Measurements from ENCODE around the gene CENPN. TPM values are rescaled to one million over a fixed set of nuclear protein-coding genes. Genes with fewer than 3 reads are reported as not detected.
A peak's percentile ranks its signal among the peaks of the same experiment; 100 is the strongest.

CENPN gene, protein sequence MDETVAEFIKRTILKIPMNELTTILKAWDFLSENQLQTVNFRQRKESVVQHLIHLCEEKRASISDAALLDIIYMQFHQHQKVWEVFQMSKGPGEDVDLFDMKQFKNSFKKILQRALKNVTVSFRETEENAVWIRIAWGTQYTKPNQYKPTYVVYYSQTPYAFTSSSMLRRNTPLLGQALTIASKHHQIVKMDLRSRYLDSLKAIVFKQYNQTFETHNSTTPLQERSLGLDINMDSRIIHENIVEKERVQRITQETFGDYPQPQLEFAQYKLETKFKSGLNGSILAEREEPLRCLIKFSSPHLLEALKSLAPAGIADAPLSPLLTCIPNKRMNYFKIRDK
- 10 to 100 TPM; 39.4 to 47.0 TPM for total RNA-seq

DNA sequence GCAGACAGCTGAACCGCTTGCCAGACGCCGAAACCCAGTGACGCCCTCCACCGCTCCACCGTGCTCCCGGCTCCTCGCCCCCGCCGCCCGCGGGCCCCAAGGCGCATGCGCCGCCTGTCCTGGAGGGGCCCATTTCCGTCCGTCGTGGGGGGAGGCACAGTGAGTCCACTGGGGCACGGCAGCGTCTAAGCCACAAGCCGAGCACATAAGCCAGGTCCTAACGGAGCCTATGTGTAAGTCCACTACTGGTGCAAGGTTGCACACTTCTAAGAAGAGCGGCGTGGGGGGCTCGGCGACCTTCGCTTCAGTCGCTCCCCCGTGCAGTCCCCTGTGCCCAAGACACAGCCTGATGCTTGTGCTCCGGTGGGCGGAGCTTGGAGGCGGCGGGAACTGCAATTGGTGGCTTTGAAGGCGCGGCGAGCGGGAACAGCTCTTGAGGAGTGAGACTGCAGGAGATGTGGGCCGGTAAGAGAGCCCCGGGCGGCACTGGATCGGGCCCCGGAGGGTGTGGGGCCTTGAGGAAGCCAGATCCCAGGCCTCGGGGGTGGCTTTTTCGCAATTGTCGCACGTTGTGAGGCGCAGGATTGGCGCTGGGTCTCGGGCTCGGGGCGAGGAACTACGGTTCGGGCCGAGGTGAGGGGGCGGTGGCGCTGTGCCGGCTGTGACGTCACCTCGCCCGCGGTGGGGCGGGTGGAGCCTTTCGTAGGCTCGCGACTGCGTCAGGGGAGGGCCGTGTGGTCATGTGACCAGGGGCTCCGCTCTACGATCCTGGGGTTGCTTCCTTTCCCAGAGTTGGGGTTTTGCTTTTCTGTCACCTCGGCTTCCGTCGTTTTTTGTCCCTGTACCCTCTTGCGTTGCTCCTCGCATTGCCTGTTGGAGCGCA is at the start of gene CENPN, which contains the start of gene CMC2:
Gene CENPN (plus strand): TSS at position 402 of the 883 bp plus-strand sequence. CDS start 4,726 bp downstream, outside the sequence.
Gene CMC2 (minus strand): TSS at position 73 of the 883 bp plus-strand sequence. CDS start 9,491 bp downstream, outside the sequence.
- POLR2A ChIA-PET, result interaction anchor here (0.7 to 1.9 kb wide), 9 partner anchors 9 to 308 kb away, joined by 3 to 18 read pairs (median 5); partner anchors contain the start of genes ATMIN, C16orf46 and GAN
- Mint-ChIP-seq H3K27ac (peak within 1 kb of the TSS; percentile 100), H3K9me3 (no peaks in the 10 kb centered on the region), H3K27me3 (no peaks in the 10 kb centered on the region), H3K4me3 (peak within 1 kb of the TSS; percentile 95), H3K4me1 (peaks cover 41% of the 10 kb centered on the region), H3K36me3 (peaks cover 29% of the 10 kb centered on the region)
- DNase-seq, result peak; percentile 98
- ATAC-seq (ENCODE audit: low read depth), result peak; percentile 83

DNA sequence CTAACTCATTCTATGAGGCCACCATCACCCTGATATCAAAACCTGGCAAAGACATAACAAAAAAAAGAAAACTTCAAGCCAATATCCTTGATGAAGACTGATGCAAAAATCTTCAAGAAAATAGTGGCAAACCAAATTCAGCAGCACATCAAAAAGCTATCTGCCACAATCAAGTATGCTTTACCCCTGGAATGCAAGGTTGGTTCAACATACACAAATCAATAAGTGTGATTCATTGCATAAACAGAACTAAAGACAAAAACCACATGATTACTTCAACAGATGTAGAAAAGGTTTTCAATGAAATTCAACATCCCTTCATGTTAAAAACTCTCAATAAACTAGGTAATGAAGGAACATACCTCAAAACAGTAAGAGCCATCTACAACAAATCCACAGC is 48.7 kb upstream of the CENPN start:
- no peak overlapping the region for H3K27ac Mint-ChIP-seq
- H3K9me3 Mint-ChIP-seq, result peaks cover 32% of the 10 kb centered on the region
- H3K36me3 Mint-ChIP-seq, result peaks cover 18% of the 10 kb centered on the region
- peaks cover 3% of the 10 kb centered on the region for H3K27me3 Mint-ChIP-seq
- no peak overlapping the region for H3K4me3 Mint-ChIP-seq
- no peak for ATAC-seq (ENCODE audit: low read depth)
- H3K4me1 Mint-ChIP-seq, result no peaks in the 10 kb centered on the region
- DNase-seq, result no peak
- POLR2A ChIA-PET, result no interaction called here

DNA sequence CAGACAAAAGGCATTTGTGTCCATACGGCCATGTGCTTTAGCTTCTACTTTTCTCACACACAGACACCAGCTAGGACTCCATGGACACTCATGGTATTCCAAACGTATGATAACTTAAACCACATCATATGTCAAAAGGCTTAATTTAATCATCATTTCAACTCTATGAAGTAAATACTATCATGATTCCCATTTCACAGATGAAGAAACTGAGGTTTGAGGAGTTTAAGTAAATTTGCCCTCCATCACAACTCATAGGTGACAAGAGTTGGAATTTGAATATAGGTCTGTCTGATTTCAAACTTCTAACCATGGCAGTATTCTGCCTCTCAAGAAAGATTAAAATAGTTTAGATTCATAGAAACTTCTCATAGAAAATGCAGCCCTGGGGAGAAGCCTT is 44.1 kb upstream of the CENPN start:
- no peak overlapping the region for H3K27ac Mint-ChIP-seq
- no peak overlapping the region for H3K4me3 Mint-ChIP-seq
- ATAC-seq (ENCODE audit: low read depth) (no peak), DNase-seq (no peak)
- no peaks in the 10 kb centered on the region for H3K27me3 Mint-ChIP-seq
- H3K9me3 Mint-ChIP-seq, result peaks cover 19% of the 10 kb centered on the region
- no peaks in the 10 kb centered on the region for H3K4me1 Mint-ChIP-seq
- POLR2A ChIA-PET, result interaction anchor here (0.6 kb wide), 1 partner anchor 179 kb away, joined by 4 read pairs; no protein-coding TSS in a partner anchor
- H3K36me3 Mint-ChIP-seq, result peaks cover 6% of the 10 kb centered on the region

DNA sequence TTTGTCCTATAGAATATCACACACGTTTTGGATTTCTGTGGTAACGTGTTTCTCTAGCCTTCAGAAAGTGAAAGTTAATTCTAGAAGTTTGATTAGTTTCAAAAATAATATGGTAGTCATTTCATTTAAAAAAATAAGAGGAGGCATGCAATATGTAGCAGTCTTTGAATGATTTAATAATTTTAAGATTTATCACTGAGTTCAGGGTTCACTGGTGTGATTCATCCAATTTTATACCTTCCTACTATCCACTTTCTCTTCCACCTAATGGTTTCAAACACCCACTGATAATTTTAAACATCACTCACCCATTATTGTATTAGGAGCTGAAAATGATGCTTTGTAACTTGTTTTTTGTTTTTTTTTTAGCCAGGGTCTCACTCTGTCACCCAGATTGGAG is 42.7 kb upstream of the CENPN start:
- peaks cover 10% of the 10 kb centered on the region for H3K9me3 Mint-ChIP-seq

DNA sequence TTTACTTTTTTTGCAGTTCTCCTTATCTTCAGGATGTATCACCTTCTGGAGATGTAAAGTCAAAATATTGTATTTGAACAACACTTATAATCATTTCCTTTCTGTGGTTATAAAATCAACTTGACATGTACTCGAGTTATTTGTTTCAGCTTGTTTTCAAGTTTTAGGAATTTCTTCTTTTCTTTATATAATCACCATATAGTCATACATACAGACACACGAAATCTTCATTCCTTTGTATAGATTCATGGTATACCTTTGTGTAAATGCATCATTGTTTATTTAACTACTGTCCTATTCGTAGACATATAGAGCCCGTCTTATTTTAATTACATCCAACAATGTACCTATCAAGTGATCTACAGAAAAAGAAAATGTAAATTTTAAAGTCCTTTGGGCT is 40.4 kb upstream of the CENPN start:
- ATAC-seq (ENCODE audit: low read depth) (no peak), DNase-seq (no peak)
- Mint-ChIP-seq H3K9me3 (no peaks in the 10 kb centered on the region), H3K4me3 (no peak overlapping the region), H3K4me1 (no peaks in the 10 kb centered on the region), H3K36me3 (peaks cover 9% of the 10 kb centered on the region), H3K27ac (no peak overlapping the region), H3K27me3 (no peaks in the 10 kb centered on the region)
- POLR2A ChIA-PET, result no interaction called here

More for the DNA sequence above, 42.7 kb upstream of the CENPN start:
- H3K27me3 Mint-ChIP-seq, result no peaks in the 10 kb centered on the region
- POLR2A ChIA-PET, result interaction anchor here (0.9 kb wide), 1 partner anchor 9 kb away, joined by 3 read pairs; no protein-coding TSS in a partner anchor
- no peak overlapping the region for H3K27ac Mint-ChIP-seq
- DNase-seq (no peak), ATAC-seq (ENCODE audit: low read depth) (no peak)
- H3K36me3 Mint-ChIP-seq, result peaks cover 8% of the 10 kb centered on the region
- no peak overlapping the region for H3K4me3 Mint-ChIP-seq
- no peaks in the 10 kb centered on the region for H3K4me1 Mint-ChIP-seq

DNA sequence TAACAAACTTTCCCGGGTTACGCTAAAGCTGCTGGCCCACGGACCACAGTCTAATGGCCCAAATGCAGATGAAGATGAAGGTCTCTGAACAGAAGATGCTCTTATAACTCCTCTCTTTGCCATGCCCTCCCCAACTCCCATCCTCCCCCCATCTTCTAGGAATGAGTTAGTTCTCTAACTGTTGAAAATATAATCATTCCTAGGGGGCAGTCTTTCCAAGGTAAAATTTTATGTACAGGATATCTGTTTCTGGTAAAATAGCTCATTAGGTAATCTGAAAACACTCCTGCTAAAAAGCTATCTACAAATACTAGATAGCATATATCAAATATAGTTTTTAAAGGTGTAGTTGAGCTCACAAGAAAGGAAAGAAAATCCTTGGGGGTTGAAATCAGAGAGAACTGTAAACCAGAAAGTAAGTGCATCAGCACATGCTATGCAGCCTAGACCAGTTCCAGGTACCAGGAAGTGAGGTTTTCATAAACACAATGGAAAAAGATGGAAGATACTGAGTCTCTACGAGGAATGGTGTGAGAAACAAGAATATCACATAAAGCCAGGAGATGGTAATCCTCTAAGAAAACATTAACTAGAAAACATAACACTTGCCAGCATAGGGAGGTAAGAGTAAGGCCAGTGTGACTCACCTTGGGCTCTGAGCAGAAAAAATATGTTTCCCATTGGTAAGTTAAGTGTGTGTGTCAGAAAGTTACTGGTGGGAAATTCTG is 38.5 kb upstream of the CENPN start:
- H3K4me3 Mint-ChIP-seq, result no peak overlapping the region
- ATAC-seq (ENCODE audit: low read depth), result no peak
- no peaks in the 10 kb centered on the region for H3K9me3 Mint-ChIP-seq
- no peaks in the 10 kb centered on the region for H3K4me1 Mint-ChIP-seq
- no peaks in the 10 kb centered on the region for H3K27me3 Mint-ChIP-seq
- H3K36me3 Mint-ChIP-seq, result peaks cover 10% of the 10 kb centered on the region
- POLR2A ChIA-PET, result no interaction called here
- no peak overlapping the region for H3K27ac Mint-ChIP-seq
- DNase-seq, result no peak

DNA sequence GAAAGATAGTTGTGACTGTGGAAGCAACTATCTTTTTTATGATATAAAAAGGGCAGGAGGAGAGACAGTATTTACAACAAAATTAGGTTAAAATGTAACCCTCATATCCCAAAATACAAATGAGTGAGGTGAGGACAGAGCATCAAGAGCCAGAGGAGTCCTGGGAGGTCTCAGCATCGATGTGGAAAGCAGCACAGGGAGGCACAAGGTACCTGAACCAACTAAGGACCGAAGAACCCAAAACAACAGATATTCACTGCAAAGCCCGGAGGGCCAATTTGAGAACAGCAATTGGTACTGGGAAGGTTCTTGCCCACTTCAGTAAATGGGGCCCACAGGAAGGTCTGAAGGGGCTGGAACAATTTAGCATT is 37.9 kb upstream of the CENPN start:
- no peak overlapping the region for H3K4me3 Mint-ChIP-seq
- no peaks in the 10 kb centered on the region for H3K9me3 Mint-ChIP-seq
- H3K27me3 Mint-ChIP-seq, result no peaks in the 10 kb centered on the region

DNA sequence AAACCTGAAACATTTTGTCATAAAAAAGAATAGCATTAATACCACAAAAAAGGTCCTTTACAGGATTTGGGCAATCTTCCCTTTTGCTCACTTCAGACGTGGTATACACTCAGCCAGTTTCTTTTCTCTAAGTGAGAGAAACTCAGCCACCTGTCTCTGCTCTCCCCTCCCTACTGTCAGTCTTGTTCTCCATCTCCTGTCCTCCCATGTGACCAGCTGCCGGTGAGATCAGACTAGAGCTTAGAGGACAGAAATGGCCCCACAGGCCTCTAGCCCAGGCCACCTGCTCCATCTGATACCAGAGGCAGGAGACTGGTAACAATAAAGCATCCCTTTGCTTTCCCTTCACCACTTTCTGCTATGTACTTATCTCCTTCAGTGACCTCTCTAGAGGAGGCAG is 35.2 kb upstream of the CENPN start:
- DNase-seq (no peak), ATAC-seq (ENCODE audit: low read depth) (no peak)
- Mint-ChIP-seq H3K4me1 (no peaks in the 10 kb centered on the region), H3K27ac (no peak overlapping the region), H3K4me3 (no peak overlapping the region), H3K36me3 (peaks cover 17% of the 10 kb centered on the region), H3K27me3 (no peaks in the 10 kb centered on the region), H3K9me3 (no peaks in the 10 kb centered on the region)
- POLR2A ChIA-PET, result no interaction called here

More for the DNA sequence above, 37.9 kb upstream of the CENPN start:
- Mint-ChIP-seq H3K4me1 (no peaks in the 10 kb centered on the region), H3K27ac (no peak overlapping the region), H3K36me3 (peaks cover 14% of the 10 kb centered on the region)
- DNase-seq (no peak), ATAC-seq (ENCODE audit: low read depth) (no peak)
- POLR2A ChIA-PET, result no interaction called here

DNA sequence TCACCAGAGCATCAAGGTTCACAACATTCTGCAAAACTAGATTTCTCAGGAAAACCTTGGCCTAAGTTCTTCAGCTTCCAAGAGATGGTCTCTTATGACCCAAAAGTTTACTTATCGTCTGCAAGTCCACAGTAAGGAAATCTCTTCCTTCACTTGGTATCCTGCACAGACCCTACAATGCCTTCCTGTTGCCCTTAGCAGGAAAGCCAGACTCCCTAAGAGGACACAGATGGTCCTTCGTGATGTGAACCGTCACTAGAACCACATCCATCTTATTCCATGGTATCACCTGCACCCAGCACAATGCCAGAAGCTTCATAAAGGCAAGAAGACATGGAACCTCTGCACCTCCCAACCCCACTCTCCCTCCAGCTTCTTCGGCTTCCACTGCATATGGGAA is 34.4 kb upstream of the CENPN start:
- peaks cover 17% of the 10 kb centered on the region for H3K36me3 Mint-ChIP-seq
- POLR2A ChIA-PET, result no interaction called here
- DNase-seq, result no peak
- no peak for ATAC-seq (ENCODE audit: low read depth)
- no peak overlapping the region for H3K4me3 Mint-ChIP-seq
- H3K4me1 Mint-ChIP-seq, result no peaks in the 10 kb centered on the region
- H3K9me3 Mint-ChIP-seq, result no peaks in the 10 kb centered on the region
- H3K27me3 Mint-ChIP-seq, result no peaks in the 10 kb centered on the region
- H3K27ac Mint-ChIP-seq, result no peak overlapping the region

DNA sequence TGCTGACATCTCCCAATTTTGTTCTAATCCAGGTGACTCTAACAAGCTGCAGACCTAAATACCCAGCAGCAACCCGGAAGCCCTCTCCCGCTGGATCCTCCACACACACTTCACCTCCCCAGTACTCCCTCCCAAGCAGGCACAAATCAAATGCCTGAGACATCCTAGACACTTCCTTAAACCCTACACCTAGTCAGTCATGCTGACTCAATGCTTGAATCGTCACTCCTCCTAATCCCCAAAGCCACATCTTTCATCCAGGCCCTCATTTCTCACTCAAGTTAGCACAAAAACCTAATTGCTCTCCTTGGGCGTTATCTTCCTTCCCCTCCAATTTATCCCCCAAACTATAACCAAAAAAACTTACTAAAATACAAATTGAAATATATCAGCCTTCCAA is 33.0 kb upstream of the CENPN start:
- ATAC-seq (ENCODE audit: low read depth), result no peak
- DNase-seq, result no peak
- no peaks in the 10 kb centered on the region for H3K27me3 Mint-ChIP-seq
- H3K4me1 Mint-ChIP-seq, result no peaks in the 10 kb centered on the region
- no peaks in the 10 kb centered on the region for H3K9me3 Mint-ChIP-seq
- POLR2A ChIA-PET, result interaction anchor here (0.9 kb wide), 1 partner anchor 9 kb away, joined by 3 read pairs; no protein-coding TSS in a partner anchor
- H3K4me3 Mint-ChIP-seq, result no peak overlapping the region
- H3K27ac Mint-ChIP-seq, result no peak overlapping the region
- peaks cover 15% of the 10 kb centered on the region for H3K36me3 Mint-ChIP-seq

DNA sequence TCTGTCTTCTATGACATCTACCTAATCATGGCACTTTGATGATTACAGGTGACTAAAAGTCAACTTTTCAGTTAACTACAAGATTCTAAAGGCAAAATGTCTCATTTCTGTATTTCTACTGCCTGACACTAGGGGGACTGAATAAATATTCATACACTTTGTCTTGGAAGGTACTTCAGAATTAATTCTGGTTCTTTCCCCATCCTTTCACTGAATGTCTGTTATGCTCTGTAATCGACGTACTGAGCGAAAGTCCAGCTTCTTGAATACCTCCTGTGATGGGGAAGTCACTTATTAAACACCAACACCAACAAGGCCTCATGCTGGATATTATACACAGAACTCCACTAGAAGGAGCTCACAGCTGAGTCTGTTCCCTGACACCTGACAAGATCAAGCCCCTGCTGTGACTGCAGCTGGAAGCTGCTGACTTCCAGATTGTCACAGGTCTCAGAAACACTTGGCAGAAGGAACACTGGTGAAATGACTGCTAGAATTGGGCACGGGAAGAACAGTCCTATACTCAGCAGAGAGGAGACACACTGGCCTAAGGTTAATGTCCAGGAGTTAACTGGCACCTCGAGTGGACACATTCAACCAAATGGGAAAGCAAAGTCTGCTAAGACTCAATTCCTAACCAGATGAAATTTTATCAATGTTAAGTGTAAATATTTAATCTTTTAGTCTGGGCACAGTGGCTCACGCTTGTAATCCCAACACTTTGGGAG is 32.2 kb upstream of the CENPN start:
- peaks cover 15% of the 10 kb centered on the region for H3K36me3 Mint-ChIP-seq
- H3K27me3 Mint-ChIP-seq, result no peaks in the 10 kb centered on the region
- ATAC-seq (ENCODE audit: low read depth), result no peak
- POLR2A ChIA-PET, result interaction anchor here (0.8 kb wide), 1 partner anchor 32 kb away, joined by 3 read pairs; the partner anchor contains the start of genes CENPN and CMC2
- no peak overlapping the region for H3K27ac Mint-ChIP-seq
- H3K9me3 Mint-ChIP-seq, result no peaks in the 10 kb centered on the region
- no peak overlapping the region for H3K4me3 Mint-ChIP-seq
- no peak for DNase-seq
- H3K4me1 Mint-ChIP-seq, result no peaks in the 10 kb centered on the region

DNA sequence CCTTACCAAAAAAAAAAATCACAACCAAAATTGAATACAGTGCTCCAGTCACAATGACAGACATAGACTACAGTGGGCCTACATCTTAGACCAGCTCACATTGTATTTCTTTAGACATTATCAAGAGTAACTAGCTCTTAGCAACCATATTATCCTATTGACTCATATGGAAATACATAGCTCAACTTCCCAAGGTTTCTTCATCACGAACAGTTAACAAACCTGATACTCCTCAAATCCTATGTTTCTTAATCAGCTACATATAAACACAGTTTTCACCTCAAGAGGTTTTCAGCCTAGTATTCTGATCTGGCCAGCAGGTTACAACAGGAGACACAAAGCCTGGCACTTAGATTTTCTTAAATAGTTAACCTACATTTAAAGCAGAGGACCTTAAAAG is 30.1 kb upstream of the CENPN start:
- peaks cover 19% of the 10 kb centered on the region for H3K36me3 Mint-ChIP-seq

More for the DNA sequence above, 30.1 kb upstream of the CENPN start:
- POLR2A ChIA-PET, result no interaction called here
- DNase-seq (no peak), ATAC-seq (ENCODE audit: low read depth) (no peak)
- H3K4me3 Mint-ChIP-seq, result no peak overlapping the region
- no peak overlapping the region for H3K27ac Mint-ChIP-seq
- H3K9me3 Mint-ChIP-seq, result no peaks in the 10 kb centered on the region
- H3K27me3 Mint-ChIP-seq, result no peaks in the 10 kb centered on the region
- no peaks in the 10 kb centered on the region for H3K4me1 Mint-ChIP-seq
